GM12874 (cell line): ENCODE data around the gene TBC1D14.

Source experiments
- CTCF ChIP-seq: IDR thresholded peaks from 2 replicates; pipeline ENCODE4 v1.5.1; 2011; ENCODE audit warnings: low read depth, mild to moderate bottlenecking, control low read depth, low read length, moderate library complexity; ENCODE audit not compliant: insufficient read depth

TBC1D14 gene

GRCh38 chr4:7049295-7049694 lies 139.7 kb downstream of the TBC1D14 start:
- TF ChIP-seq CTCF = no peak

GRCh38 chr4:7049739-7050138 lies 140.1 kb downstream of the TBC1D14 start:
- no peak for TF ChIP-seq CTCF

- TF ChIP-seq CTCF = no peak
These were observed 141.0 kb downstream of the TBC1D14 start for GRCh38 chr4:7050481-7051143.

GRCh38 chr4:7051144-7051495 lies 141.5 kb downstream of the TBC1D14 start:
- TF ChIP-seq CTCF = no peak

- TF ChIP-seq CTCF = no peak
These were observed 142.3 kb downstream of the TBC1D14 start for GRCh38 chr4:7051905-7052304.

GRCh38 chr4:7052313-7052712 lies 142.7 kb downstream of the TBC1D14 start:
- no peak for TF ChIP-seq CTCF

GRCh38 chr4:7052923-7053715 lies 143.5 kb downstream of the TBC1D14 start:
- no peak for TF ChIP-seq CTCF
